GM18526 (cell line): Measurements from ENCODE around the gene ZNF469.

Experiments
- POLR2A ChIP-seq: IDR thresholded peaks from 3 replicates; pipeline ENCODE4 v1.6.1; 2011; ENCODE audit not compliant: insufficient read length; ENCODE audit errors: extremely low read depth

Gene ZNF469

GRCh38 chr16:88376835-88377726, 5.7 kb upstream of the ZNF469 start:
- TF ChIP-seq POLR2A = no peak

DNA sequence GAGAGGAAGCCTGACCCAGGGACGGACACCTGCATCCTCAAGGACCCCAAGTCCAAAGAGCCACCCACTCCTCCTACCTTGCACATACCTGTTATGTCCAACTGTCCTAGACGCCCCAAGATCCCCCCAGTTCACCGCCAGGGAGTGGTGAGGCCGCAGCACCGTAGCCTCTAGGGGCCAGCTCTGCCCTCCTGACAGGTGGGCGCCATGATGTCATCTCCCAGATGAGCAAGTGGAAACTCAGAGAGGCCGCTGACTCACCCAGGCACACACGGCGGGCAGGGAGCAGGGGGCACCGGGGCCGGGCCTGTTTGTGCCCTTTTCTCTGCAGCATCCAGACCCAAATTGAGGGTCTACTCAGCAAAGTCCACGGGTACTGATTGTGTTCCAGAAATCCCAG, 4.8 kb upstream of the ZNF469 start:
- TF ChIP-seq POLR2A = no peak

GRCh38 chr16:88378401-88378800, 4.4 kb upstream of the ZNF469 start:
- no peak for TF ChIP-seq POLR2A

DNA sequence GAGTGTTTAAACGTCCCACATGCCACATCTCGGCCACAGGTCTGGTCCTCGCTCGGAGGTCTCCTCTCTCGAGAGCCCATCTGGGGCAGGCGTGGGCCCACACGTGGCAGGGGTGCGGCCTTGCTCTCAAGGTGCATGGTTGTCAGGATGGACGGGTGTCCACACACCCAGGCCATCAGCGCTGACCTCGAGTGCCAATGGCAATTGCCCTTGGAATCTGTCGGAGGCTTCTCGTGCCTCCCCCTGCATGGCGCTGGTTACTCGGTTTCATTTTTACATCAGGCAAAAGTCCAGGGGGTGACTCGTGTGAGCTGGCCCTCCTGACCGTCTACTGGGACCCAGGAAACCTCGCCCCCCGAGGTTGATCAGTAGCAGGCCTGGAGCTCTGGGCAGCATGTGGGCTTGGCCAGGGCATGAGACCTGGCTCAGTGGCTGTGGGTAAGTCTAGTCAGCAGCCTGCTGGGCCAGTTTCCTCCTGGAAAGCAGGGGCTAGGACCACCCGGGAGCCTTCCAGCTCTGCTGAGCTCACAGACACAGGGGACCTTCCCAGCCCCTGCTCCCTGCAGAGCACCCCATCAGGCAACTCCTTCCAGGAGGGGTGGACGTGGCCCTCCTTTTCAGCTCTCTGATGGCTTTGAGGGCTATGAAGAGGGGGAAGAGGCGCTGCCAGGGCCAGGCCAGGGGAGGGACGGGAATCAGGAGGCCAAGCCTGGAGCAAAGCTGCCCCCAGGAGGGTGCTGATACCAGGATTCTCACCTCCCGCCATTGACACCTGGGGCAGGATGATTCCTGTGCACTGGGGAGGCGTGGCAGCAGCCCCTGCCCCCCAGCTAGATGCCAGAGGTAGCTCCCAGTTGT, 3.7 kb upstream of the ZNF469 start:
- no peak for TF ChIP-seq POLR2A

- TF ChIP-seq POLR2A = no peak
These were observed 3.1 kb upstream of the ZNF469 start for GRCh38 chr16:88379694-88380040.

- TF ChIP-seq POLR2A = no peak
These were observed 2.7 kb upstream of the ZNF469 start for GRCh38 chr16:88380099-88380498.

DNA sequence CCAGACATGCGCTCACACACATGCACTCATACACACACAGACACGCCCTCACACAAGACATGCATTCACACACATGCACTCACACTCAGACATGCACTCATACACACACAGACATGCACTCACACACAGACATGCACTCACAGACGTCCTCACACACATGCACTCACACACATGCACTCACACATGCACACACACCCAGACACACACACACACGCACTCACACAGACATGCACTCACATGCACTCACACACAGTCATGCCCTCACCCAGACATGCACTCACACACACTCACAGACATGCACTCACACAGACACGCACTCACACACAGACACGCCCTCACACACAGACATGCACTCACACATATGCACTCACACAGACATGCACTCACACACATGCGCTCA, 2.1 kb upstream of the ZNF469 start:
- TF ChIP-seq POLR2A = no peak

DNA sequence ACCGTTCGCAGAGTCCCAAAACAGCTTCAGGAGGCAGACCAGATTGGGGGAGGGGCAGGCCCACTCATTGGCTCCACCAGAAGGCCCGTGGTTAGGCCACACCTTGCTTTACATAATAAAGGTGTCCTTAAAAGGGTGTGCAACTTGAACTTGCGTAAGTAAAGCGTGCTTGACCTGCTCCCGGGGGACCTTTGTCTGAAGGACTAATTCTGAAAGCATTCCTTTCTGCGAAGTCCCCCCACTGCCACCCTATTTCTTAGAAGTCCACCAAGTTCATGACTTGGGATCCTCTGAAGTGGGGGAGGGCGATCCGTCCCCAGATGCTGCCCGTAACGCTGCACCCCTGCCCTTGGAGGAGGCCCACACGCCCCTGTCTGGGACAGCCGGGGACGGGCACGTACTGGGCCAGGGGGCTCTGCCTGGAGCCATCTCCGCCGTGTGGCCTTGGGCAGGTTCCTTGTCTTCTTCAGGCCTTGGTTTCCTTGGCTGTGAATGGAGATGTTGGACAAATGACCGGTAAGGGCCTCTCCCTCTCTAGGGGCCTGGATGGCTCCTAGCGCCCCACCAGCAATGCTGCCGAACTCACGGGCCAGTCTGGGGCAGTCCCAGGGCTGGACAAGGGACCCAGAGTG, 823 bp upstream of the ZNF469 start:
- no peak for TF ChIP-seq POLR2A

DNA sequence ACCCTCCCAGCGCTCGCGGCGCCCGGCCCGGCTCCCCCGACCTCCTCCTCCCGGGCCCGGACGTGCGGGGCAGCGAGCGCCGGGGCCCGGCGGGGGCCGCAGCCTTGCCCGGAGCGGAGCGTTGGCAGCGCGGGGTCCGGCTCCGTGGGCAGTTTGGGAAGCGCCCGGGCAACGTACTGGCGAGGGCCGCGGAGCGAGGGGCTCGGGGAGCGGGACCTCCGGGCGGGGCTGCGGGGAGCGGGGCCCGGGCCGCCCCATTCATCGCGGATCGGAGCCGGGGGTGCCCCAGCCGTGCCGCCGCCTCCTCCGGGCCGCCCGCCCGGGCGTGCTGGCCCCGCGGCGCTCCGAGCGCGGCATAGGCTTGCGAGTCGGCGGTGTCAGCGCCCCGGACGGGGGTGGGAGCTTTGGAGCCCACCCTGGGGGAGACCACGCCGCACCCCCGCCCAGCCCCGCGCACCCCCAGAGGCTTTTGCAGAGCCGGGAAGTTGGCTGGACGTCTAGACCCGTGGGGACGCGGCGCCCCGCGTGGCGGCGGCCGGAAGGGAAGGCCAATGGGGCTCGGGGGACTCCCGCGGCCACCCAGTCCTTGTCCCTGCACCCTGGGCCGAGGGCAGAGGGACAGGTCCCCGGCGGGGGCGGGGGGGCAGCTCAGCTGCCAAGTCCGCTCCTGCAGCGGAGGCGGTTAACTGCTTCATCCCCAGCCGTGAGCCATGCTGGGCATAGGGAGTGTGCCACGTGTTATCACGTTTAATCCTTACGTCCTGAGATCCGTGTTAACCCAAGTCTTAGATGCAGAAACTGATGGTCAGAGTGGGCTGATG, 852 bp downstream of the ZNF469 start:
- TF ChIP-seq POLR2A = no peak

- TF ChIP-seq POLR2A = no peak
These were observed 1.7 kb downstream of the ZNF469 start for GRCh38 chr16:88384222-88385111.

DNA sequence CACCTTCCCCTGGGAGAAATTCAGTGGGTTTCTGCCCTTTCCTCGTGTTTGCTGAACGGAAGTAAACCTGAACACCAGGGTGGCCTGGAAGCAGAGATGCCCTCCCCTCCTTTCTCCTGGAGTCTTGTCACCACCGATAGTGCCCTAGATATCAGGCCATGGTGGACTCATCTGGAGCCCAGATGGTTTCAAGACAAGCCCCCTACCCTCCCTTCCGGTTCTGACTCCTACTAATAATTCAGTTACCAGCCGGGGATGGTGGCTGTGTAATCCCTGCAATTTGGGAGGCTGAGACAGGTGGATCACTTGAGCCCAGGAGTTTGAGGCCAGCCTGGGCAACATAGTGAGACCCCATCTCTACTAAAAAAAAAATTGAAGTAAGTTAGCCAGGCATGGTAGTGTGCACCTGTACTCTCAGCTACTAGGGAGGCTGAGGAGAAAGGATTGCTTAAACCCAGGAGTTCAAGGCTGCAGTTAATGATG, 2.4 kb downstream of the ZNF469 start:
- TF ChIP-seq POLR2A = no peak

GRCh38 chr16:88385831-88386815, 3.4 kb downstream of the ZNF469 start:
- TF ChIP-seq POLR2A = no peak

DNA sequence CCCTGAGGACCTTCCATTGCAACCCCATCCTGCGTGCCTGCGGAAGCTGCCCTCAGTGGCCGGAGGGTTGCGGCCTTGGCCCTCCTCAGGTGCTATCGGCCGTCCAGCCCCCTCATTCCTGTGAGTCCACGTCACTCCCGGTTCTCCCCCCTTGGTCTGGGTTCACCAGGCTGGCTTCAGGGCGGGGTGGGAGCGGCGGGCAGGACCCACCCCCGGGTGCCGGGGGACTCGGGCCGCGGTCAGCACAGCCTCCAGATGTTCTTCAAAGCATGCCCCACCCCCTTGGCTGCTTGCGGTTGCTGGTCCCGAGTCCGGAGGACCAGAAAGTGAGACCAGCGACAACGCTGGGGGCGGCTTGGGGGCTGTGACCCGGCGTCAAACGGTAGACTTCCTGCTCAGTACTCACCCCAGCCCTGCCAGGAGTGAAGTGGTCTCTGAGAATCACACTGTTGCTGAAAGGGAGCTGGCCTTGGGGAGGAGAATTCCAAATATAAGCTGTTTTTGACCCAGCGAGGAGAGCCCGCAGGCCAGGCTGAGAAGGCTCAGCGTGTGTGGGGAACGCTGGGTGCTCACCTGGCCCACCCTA, 4.5 kb downstream of the ZNF469 start:
- no peak for TF ChIP-seq POLR2A
